GM23338 (cell line): ENCODE data around the gene OAT. TPM values are rescaled to one million over a fixed set of nuclear protein-coding genes. Genes with fewer than 3 reads are reported as not detected.

Experiments used
- ATAC-seq: fragments of 200-7000 bp; cut with Tn5 transposase; 3 replicates; pipeline ENCODE4 v1.9.1; 2020
- DNase-seq: peaks from one replicate; pipeline ENCODE4 v3.0.0-alpha.2; 2015; ENCODE audit warnings: low spot score
- H2AFZ ChIP-seq: fragments of 200-600 bp; sonication (generic); 2 replicates; pipeline ENCODE4 v1.8.0; 2016; ENCODE audit warnings: antibody characterized with exemption, mild to moderate bottlenecking, moderate library complexity
- H3F3A ChIP-seq: fragments of 200-600 bp; sonication (generic); replicated peaks from 2 replicates; pipeline ENCODE4 v1.8.0; 2017; ENCODE audit warnings: antibody characterized with exemption, mixed run types, low read depth
- H3K27ac ChIP-seq: fragments of 200-600 bp; sonication (generic); 2 replicates; pipeline ENCODE4 v1.6.1; 2016; ENCODE audit warnings: low read depth
- H3K27me3 ChIP-seq: fragments of 200-600 bp; sonication (generic); 2 replicates; pipeline ENCODE4 v1.8.0; 2016; ENCODE audit warnings: mild to moderate bottlenecking, mixed run types, moderate library complexity; ENCODE audit not compliant: insufficient read depth
- H3K36me3 ChIP-seq: fragments of 200-600 bp; sonication (generic); 2 replicates; pipeline ENCODE4 v1.8.0; 2016; ENCODE audit warnings: mild to moderate bottlenecking; ENCODE audit not compliant: insufficient read depth
- H3K4me1 ChIP-seq: fragments of 200-600 bp; sonication (generic); 2 replicates; pipeline ENCODE4 v1.8.0; 2016; ENCODE audit warnings: mild to moderate bottlenecking, moderate library complexity; ENCODE audit not compliant: insufficient read depth
- H3K4me2 ChIP-seq: fragments of 200-600 bp; sonication (generic); 2 replicates; pipeline ENCODE4 v1.7.1; 2017; ENCODE audit warnings: mixed run types
- H3K4me3 ChIP-seq: fragments of 200-600 bp; sonication (generic); 2 replicates; pipeline ENCODE4 v1.6.1; 2016; ENCODE audit warnings: mixed run types
- H3K79me2 ChIP-seq: fragments of 200-600 bp; sonication (generic); replicated peaks from 2 replicates; pipeline ENCODE4 v1.8.0; 2017; ENCODE audit warnings: mild to moderate bottlenecking; ENCODE audit not compliant: insufficient read depth
- H3K9me2 ChIP-seq: fragments of 200-600 bp; sonication (generic); 2 replicates; pipeline ENCODE4 v1.8.0; 2017; ENCODE audit not compliant: insufficient read depth
- H4K20me1 ChIP-seq: fragments of 200-600 bp; sonication (generic); replicated peaks from 2 replicates; pipeline ENCODE4 v1.8.0; 2017; ENCODE audit warnings: mild to moderate bottlenecking; ENCODE audit not compliant: insufficient read depth
- H3K27ac Mint-ChIP-seq: 2 replicates; pipeline ENCODE4 v1.8.0; 2020; ENCODE audit warnings: inconsistent platforms, mild to moderate bottlenecking, moderate library complexity, mixed read lengths
- H3K27me3 Mint-ChIP-seq: 3 replicates; pipeline ENCODE4 v1.8.0; 2022; ENCODE audit warnings: low read depth, mild to moderate bottlenecking, moderate library complexity, mixed read lengths, inconsistent platforms; ENCODE audit not compliant: insufficient read depth, poor library complexity
- H3K36me3 Mint-ChIP-seq: 3 replicates; pipeline ENCODE4 v1.8.0; 2021; ENCODE audit warnings: low read depth, mild to moderate bottlenecking, inconsistent platforms, moderate library complexity, mixed read lengths
- H3K4me1 Mint-ChIP-seq: 3 replicates; pipeline ENCODE4 v1.8.0; 2020; ENCODE audit warnings: mild to moderate bottlenecking, inconsistent platforms, mixed read lengths
- H3K4me3 Mint-ChIP-seq: 3 replicates; pipeline ENCODE4 v1.8.0; 2021; ENCODE audit warnings: moderate library complexity, mild to moderate bottlenecking, inconsistent platforms, mixed read lengths
- H3K9me3 Mint-ChIP-seq: 3 replicates; pipeline ENCODE4 v1.8.0; 2020; ENCODE audit warnings: moderate library complexity, mild to moderate bottlenecking, inconsistent platforms, mixed read lengths
- CREB1 ChIP-seq: fragments of 250-450 bp; sonication (Bioruptor Pico); IDR thresholded peaks from 2 replicates; pipeline ENCODE4 v1.5.0; 2020; ENCODE audit warnings: low read depth, mild to moderate bottlenecking, moderate library complexity
- CTCF ChIP-seq, 2 experiments: fragments of 200-600 bp in 1 of 2; sonication (generic) in 1 of 2; conservative IDR thresholded peaks; 2 replicates each; pipeline versions ENCODE4 v1.5.1 to v1.6.1; 2016 to 2017; ENCODE audit warnings: antibody characterized with exemption in 2 of 2, low read depth in 2 of 2, mild to moderate bottlenecking in 2 of 2, moderate library complexity in 1 of 2
- ETS1 ChIP-seq: IDR thresholded peaks from 2 replicates; pipeline ENCODE4 v1.6.1; 2016; ENCODE audit warnings: antibody characterized with exemption
- EZH2 ChIP-seq: fragments of 200-600 bp; sonication (generic); IDR thresholded peaks from one replicate; pipeline ENCODE4 v1.8.0; 2017; ENCODE audit warnings: antibody characterized with exemption, mild to moderate bottlenecking, low read depth; ENCODE audit not compliant: unreplicated experiment
- EZH2phosphoT487 ChIP-seq: fragments of 200-600 bp; sonication (generic); IDR thresholded peaks from one replicate; pipeline ENCODE4 v1.8.1; 2018; ENCODE audit warnings: antibody characterized with exemption; ENCODE audit not compliant: unreplicated experiment
- JUNB ChIP-seq: IDR thresholded peaks from one replicate; pipeline ENCODE4 v1.6.1; 2016; ENCODE audit warnings: antibody characterized with exemption; ENCODE audit not compliant: unreplicated experiment
- NANOG ChIP-seq: IDR thresholded peaks from 2 replicates; pipeline ENCODE4 v1.6.1; 2016; ENCODE audit warnings: antibody characterized with exemption, borderline replicate concordance
- POLR2AphosphoS5 ChIP-seq: IDR thresholded peaks from 2 replicates; pipeline ENCODE4 v1.6.1; 2016; ENCODE audit warnings: antibody characterized with exemption, low read depth
- REST ChIP-seq: IDR thresholded peaks from one replicate; pipeline ENCODE4 v1.6.1; 2018; ENCODE audit warnings: antibody characterized with exemption; ENCODE audit not compliant: unreplicated experiment
- STAT1 ChIP-seq: IDR thresholded peaks from one replicate; pipeline ENCODE4 v1.6.1; 2016; ENCODE audit warnings: antibody characterized with exemption; ENCODE audit not compliant: unreplicated experiment
- ZNF114 ChIP-seq: fragments of 250-450 bp; sonication (Bioruptor Pico); IDR thresholded peaks from 2 replicates; pipeline ENCODE4 v1.5.0; 2020; ENCODE audit warnings: mild to moderate bottlenecking, moderate library complexity
- ZNF331 ChIP-seq: fragments of 250-450 bp; sonication (Bioruptor Pico); IDR thresholded peaks from 2 replicates; pipeline ENCODE4 v1.5.0; 2020; ENCODE audit warnings: low read depth, mild to moderate bottlenecking, moderate library complexity
- polyA plus RNA-seq: library from polyadenylated mRNA; unstranded; fragments of >200 nt; fragmentation: Nextera tagmentation; extraction: Ambion mirVana; gene quantifications from 2 replicates; pipeline ENCODE4 v1.2.1, GENCODE V29; 2016
- total RNA-seq: library from RNA; depleted of rRNA; stranded (reverse); fragments of >200 nt; shearing (Covaris generic); gene quantifications from 2 replicates; pipeline ENCODE4 v1.2.3, GENCODE V29; 2014
- TF ChIP-seq, protein P1 (sequence below): fragments of 250-450 bp; sonication (Bioruptor Pico); IDR thresholded peaks from 2 replicates; pipeline ENCODE4 v1.5.0; 2020; ENCODE audit warnings: mild to moderate bottlenecking, moderate library complexity

The OAT gene
- total and polyA plus RNA-seq, 2 experiments from 2014 or later = 131 to 139 TPM

GRCh38 chr10:124379609-124380193 lies 39.0 kb downstream of the OAT start:
- H3K27ac ChIP-seq = no peak overlapping the region
- Mint-ChIP-seq H3K27ac (no peak overlapping the region), H3K36me3 (no peaks in the 10 kb centered on the region), H3K27me3 (peaks cover 12% of the 10 kb centered on the region), H3K4me3 (no peak overlapping the region), H3K9me3 (no peaks in the 10 kb centered on the region), H3K4me1 (peaks cover 15% of the 10 kb centered on the region)
- H2AFZ ChIP-seq = 0 out of 2 replicates have a peak overlapping the region, but pooled peaks have one; percentile 23
- H3K4me3 ChIP-seq = no peak overlapping the region
- H3K9me2 ChIP-seq = no peaks in the 10 kb centered on the region
- no peaks in the 10 kb centered on the region for H4K20me1 ChIP-seq
- no peaks in the 10 kb centered on the region for H3F3A ChIP-seq
- H3K79me2 ChIP-seq = no peaks in the 10 kb centered on the region
- H3K4me1 ChIP-seq = no peaks in the 10 kb centered on the region
- TF ChIP-seq CTCF (conservative IDR thresholded peaks at IDR 0.05; ENCODE audit: low read depth in 2 of 2) (no peak), JUNB (no peak), STAT1 (no peak), POLR2AphosphoS5 (no peak), EZH2phosphoT487 (no peak), EZH2 (no peak), ETS1 (no peak), ZNF331 (CRISPR knock-in tag) (no peak), NANOG (no peak), CREB1 (CRISPR knock-in tag) (no peak), REST (no peak), ZNF114 (CRISPR knock-in tag) (no peak)
- TF ChIP-seq, protein P1, sequence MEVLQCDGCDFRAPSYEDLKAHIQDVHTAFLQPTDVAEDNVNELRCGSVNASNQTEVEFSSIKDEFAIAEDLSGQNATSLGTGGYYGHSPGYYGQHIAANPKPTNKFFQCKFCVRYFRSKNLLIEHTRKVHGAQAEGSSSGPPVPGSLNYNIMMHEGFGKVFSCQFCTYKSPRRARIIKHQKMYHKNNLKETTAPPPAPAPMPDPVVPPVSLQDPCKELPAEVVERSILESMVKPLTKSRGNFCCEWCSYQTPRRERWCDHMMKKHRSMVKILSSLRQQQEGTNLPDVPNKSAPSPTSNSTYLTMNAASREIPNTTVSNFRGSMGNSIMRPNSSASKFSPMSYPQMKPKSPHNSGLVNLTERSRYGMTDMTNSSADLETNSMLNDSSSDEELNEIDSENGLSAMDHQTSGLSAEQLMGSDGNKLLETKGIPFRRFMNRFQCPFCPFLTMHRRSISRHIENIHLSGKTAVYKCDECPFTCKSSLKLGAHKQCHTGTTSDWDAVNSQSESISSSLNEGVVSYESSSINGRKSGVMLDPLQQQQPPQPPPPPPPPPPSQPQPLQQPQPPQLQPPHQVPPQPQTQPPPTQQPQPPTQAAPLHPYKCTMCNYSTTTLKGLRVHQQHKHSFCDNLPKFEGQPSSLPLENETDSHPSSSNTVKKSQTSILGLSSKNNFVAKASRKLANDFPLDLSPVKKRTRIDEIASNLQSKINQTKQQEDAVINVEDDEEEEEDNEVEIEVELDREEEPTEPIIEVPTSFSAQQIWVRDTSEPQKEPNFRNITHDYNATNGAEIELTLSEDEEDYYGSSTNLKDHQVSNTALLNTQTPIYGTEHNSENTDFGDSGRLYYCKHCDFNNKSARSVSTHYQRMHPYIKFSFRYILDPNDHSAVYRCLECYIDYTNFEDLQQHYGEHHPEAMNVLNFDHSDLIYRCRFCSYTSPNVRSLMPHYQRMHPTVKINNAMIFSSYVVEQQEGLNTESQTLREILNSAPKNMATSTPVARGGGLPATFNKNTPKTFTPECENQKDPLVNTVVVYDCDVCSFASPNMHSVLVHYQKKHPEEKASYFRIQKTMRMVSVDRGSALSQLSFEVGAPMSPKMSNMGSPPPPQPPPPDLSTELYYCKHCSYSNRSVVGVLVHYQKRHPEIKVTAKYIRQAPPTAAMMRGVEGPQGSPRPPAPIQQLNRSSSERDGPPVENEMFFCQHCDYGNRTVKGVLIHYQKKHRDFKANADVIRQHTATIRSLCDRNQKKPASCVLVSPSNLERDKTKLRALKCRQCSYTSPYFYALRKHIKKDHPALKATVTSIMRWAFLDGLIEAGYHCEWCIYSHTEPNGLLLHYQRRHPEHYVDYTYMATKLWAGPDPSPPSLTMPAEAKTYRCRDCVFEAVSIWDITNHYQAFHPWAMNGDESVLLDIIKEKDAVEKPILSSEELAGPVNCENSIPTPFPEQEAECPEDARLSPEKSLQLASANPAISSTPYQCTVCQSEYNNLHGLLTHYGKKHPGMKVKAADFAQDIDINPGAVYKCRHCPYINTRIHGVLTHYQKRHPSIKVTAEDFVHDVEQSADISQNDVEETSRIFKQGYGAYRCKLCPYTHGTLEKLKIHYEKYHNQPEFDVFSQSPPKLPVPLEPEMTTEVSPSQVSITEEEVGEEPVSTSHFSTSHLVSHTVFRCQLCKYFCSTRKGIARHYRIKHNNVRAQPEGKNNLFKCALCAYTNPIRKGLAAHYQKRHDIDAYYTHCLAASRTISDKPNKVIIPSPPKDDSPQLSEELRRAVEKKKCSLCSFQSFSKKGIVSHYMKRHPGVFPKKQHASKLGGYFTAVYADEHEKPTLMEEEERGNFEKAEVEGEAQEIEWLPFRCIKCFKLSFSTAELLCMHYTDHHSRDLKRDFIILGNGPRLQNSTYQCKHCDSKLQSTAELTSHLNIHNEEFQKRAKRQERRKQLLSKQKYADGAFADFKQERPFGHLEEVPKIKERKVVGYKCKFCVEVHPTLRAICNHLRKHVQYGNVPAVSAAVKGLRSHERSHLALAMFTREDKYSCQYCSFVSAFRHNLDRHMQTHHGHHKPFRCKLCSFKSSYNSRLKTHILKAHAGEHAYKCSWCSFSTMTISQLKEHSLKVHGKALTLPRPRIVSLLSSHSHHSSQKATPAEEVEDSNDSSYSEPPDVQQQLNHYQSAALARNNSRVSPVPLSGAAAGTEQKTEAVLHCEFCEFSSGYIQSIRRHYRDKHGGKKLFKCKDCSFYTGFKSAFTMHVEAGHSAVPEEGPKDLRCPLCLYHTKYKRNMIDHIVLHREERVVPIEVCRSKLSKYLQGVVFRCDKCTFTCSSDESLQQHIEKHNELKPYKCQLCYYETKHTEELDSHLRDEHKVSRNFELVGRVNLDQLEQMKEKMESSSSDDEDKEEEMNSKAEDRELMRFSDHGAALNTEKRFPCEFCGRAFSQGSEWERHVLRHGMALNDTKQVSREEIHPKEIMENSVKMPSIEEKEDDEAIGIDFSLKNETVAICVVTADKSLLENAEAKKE (CRISPR knock-in tag) = no peak
- no peaks in the 10 kb centered on the region for H3K27me3 ChIP-seq
- ATAC-seq (no peak), DNase-seq (no peak)
- H3K4me2 ChIP-seq = no peak overlapping the region
- no peaks in the 10 kb centered on the region for H3K36me3 ChIP-seq
